Trophoblast cell (in vitro differentiated cells and primary cell): ENCODE results near the gene PDLIM3.

Source experiments
- DNase-seq, 2 donors: peaks; one replicate each; pipeline ENCODE4 v3.0.0-alpha.2; 2016
- H2AFZ ChIP-seq: 2 replicates; pipeline ENCODE4 v1.6.1; 2013; ENCODE audit warnings: low read length, moderate library complexity, mild to moderate bottlenecking; ENCODE audit not compliant: insufficient read depth, poor library complexity
- H2AK5ac ChIP-seq: 2 replicates; pipeline ENCODE4 v1.6.1; 2013; ENCODE audit warnings: mild to moderate bottlenecking, low read length
- H2BK120ac ChIP-seq: 2 replicates; pipeline ENCODE4 v1.6.1; 2013; ENCODE audit warnings: low read length, mild to moderate bottlenecking, moderate library complexity; ENCODE audit not compliant: insufficient read depth, poor library complexity
- H2BK12ac ChIP-seq: 2 replicates; pipeline ENCODE4 v1.6.1; 2013; ENCODE audit warnings: mild to moderate bottlenecking, low read length, moderate library complexity
- H2BK5ac ChIP-seq: 2 replicates; pipeline ENCODE4 v1.6.1; 2013; ENCODE audit warnings: low read length, low read depth, moderate library complexity, mild to moderate bottlenecking; ENCODE audit not compliant: poor library complexity
- H3K14ac ChIP-seq: 2 replicates; pipeline ENCODE4 v1.6.1; 2013; ENCODE audit warnings: mild to moderate bottlenecking, low read length
- H3K18ac ChIP-seq: 2 replicates; pipeline ENCODE4 v1.6.1; 2013; ENCODE audit warnings: mild to moderate bottlenecking, low read length
- H3K23ac ChIP-seq: 2 replicates; pipeline ENCODE4 v1.6.1; 2013; ENCODE audit warnings: low read length
- H3K27ac ChIP-seq: 2 replicates; pipeline ENCODE4 v1.5.1; 2013; ENCODE audit warnings: low read depth, mild to moderate bottlenecking, inconsistent platforms, low read length, moderate library complexity
- H3K27me3 ChIP-seq: 2 replicates; pipeline ENCODE4 v1.6.1; 2013; ENCODE audit warnings: inconsistent platforms, mild to moderate bottlenecking, low read length, moderate library complexity; ENCODE audit not compliant: insufficient read depth
- H3K36me3 ChIP-seq, 2 experiments: 1 replicate in 1 of 2; 2 replicates in 1 of 2; pipeline ENCODE4 v1.6.1; 2013; ENCODE audit warnings: low read length in 2 of 2, mild to moderate bottlenecking in 2 of 2, moderate library complexity in 1 of 2; ENCODE audit not compliant: insufficient read depth in 2 of 2, control insufficient read depth in 1 of 2
- H3K4ac ChIP-seq: 2 replicates; pipeline ENCODE4 v1.6.1; 2013; ENCODE audit warnings: low read depth, mild to moderate bottlenecking, low read length, moderate library complexity
- H3K4me1 ChIP-seq, 2 experiments: 1 replicate in 1 of 2; 2 replicates in 1 of 2; pipeline ENCODE4 v1.6.1; 2013; ENCODE audit warnings: low read length in 2 of 2, mild to moderate bottlenecking in 2 of 2, moderate library complexity in 1 of 2; ENCODE audit not compliant: insufficient read depth in 2 of 2, control insufficient read depth in 1 of 2
- H3K4me2 ChIP-seq: 2 replicates; pipeline ENCODE4 v1.6.1; 2013; ENCODE audit warnings: inconsistent platforms, mild to moderate bottlenecking, low read length, moderate library complexity
- H3K4me3 ChIP-seq: 2 replicates; pipeline ENCODE4 v1.5.1; 2013; ENCODE audit warnings: mild to moderate bottlenecking, low read depth, low read length, inconsistent platforms
- H3K79me1 ChIP-seq: one replicate; pipeline ENCODE4 v1.6.1; 2013; ENCODE audit warnings: low read length
- H3K79me2 ChIP-seq: 2 replicates; pipeline ENCODE4 v1.6.1; 2013; ENCODE audit warnings: low read length, mild to moderate bottlenecking; ENCODE audit not compliant: control insufficient read depth, insufficient read depth, poor library complexity
- H3K9ac ChIP-seq: 2 replicates; pipeline ENCODE4 v1.6.1; 2013; ENCODE audit warnings: mild to moderate bottlenecking, low read length
- H3K9me3 ChIP-seq: 2 replicates; pipeline ENCODE4 v1.6.1; 2013; ENCODE audit warnings: low read depth, mild to moderate bottlenecking, control low read depth, inconsistent platforms, low read length; ENCODE audit not compliant: insufficient read depth
- H4K12ac ChIP-seq: 2 replicates; pipeline ENCODE4 v1.6.1; 2013; ENCODE audit warnings: low read depth, mild to moderate bottlenecking, low read length, moderate library complexity
- H4K8ac ChIP-seq: 2 replicates; pipeline ENCODE4 v1.6.1; 2013; ENCODE audit warnings: low read depth, mild to moderate bottlenecking, low read length, moderate library complexity
- H4K91ac ChIP-seq: one replicate; pipeline ENCODE4 v1.6.1; 2013; ENCODE audit warnings: low read depth, mild to moderate bottlenecking, low read length, moderate library complexity
- WGBS: extraction: QIAGEN DNeasy Blood & Tissue Kit; methylation state at CpG from one replicate; pipeline ENCODE4 v1.1.7; 2013; ENCODE audit warnings: missing lambda C conversion rate; ENCODE audit not compliant: insufficient read length, insufficient coverage; ENCODE audit errors: extremely low coverage; 5-methylcytosine and 5-hydroxymethylcytosine counted together

Gene PDLIM3

DNA sequence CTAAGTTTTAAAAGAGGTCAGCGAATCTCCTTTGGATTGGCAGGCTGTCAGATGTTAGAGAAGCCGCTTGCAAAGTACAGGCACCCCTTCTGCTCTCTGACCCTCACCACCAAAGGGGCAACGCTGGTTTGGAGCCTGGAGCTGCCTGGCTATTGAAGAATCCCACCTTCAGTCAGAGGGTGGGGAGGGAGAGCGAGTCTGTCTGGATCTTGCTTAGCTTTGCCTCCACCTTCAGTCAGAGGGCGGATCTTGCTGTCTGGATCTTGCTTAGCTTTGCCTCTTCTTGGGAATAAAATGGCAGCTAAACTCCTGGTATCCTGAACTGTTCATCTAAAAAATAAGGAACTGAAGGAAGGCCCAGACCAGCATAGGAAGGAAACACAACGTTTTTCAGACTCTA lies 71.1 kb downstream of the PDLIM3 start:
- Histone ChIP-seq H3K18ac (no peak overlapping the region), H4K8ac (no peak overlapping the region), H3K4me3 (no peak overlapping the region), H2AFZ (no peak overlapping the region), H3K9ac (no peak overlapping the region), H2BK5ac (no peak overlapping the region), H3K4ac (no peak overlapping the region), H4K91ac (no peak overlapping the region), H4K12ac (no peak overlapping the region), H3K79me1 (no peaks in the 10 kb centered on the region), H3K36me3 (no peaks in the 10 kb centered on the region), H3K79me2 (no peaks in the 10 kb centered on the region), H3K27me3 (peaks cover 3% of the 10 kb centered on the region), H3K9me3 (no peaks in the 10 kb centered on the region), H2AK5ac (no peak overlapping the region), H3K14ac (no peak overlapping the region), H2BK12ac (no peak overlapping the region), H3K4me1 (no peaks in the 10 kb centered on the region), H3K4me2 (no peak overlapping the region), H2BK120ac (no peak overlapping the region), H3K23ac (no peak overlapping the region), H3K27ac (no peak overlapping the region)
- no CpG with 5 or more reads among the region's 6 CpGs for WGBS
- no peak for DNase-seq

DNA sequence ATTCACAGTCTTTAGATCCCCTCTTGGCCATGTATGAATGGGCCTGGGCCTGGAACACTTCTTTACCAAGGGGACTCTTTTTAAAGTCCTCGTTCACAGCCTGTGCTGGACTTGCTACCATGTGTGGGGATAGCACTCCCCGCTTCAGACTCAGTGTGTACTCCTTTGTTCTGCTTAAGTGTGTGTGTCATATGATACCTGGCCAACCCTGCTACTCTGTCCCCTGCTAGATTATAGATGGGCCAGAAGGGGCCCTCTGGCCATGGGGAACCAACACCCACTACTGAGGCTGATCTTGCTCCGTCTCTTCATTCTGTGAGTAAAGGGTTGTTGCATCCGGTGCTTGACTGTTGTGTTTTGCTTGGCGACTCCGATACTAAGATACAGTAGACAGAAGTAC lies 71.8 kb downstream of the PDLIM3 start:
- H3K4me1 ChIP-seq = no peaks in the 10 kb centered on the region

DNA sequence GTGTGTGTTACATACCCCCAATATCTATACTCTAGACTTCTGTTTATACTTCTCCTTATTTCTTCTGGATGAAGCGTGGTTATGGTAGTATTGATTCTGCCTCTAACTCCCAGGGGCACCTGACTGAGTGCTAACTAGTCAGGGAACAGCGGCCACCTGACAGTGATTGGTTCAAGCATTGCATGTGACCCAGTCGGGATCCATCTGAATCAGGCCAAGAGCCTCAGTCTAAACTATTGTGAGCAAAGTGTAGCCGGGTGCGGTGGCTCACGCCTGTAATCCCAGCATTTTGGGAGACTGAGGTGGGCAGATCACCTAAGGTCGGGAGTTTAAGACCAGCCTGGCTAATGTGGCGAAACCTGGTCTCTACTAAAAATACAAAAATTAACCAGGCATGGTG lies 73.7 kb downstream of the PDLIM3 start:
- Histone ChIP-seq H3K23ac (no peak overlapping the region), H2AFZ (no peak overlapping the region), H2BK120ac (no peak overlapping the region), H3K9ac (no peak overlapping the region), H2BK12ac (no peak overlapping the region), H3K27ac (no peak overlapping the region), H3K14ac (no peak overlapping the region), H3K79me2 (no peaks in the 10 kb centered on the region), H3K4me1 (no peaks in the 10 kb centered on the region), H3K4me3 (no peak overlapping the region), H4K91ac (no peak overlapping the region), H4K8ac (no peak overlapping the region), H2BK5ac (no peak overlapping the region), H4K12ac (no peak overlapping the region), H3K4me2 (no peak overlapping the region), H3K4ac (no peak overlapping the region), H3K36me3 (no peaks in the 10 kb centered on the region), H3K79me1 (no peaks in the 10 kb centered on the region), H3K27me3 (no peaks in the 10 kb centered on the region), H3K18ac (no peak overlapping the region), H3K9me3 (no peaks in the 10 kb centered on the region), H2AK5ac (no peak overlapping the region)
- DNase-seq = no peak
- no CpG with 5 or more reads among the region's 8 CpGs for WGBS

More for the DNA sequence above, 71.8 kb downstream of the PDLIM3 start:
- Histone ChIP-seq H2AFZ (no peak overlapping the region), H3K4me2 (no peak overlapping the region), H3K9ac (no peak overlapping the region), H4K12ac (no peak overlapping the region), H4K8ac (no peak overlapping the region), H2AK5ac (no peak overlapping the region), H3K79me1 (no peaks in the 10 kb centered on the region), H3K36me3 (no peaks in the 10 kb centered on the region), H3K4me3 (no peak overlapping the region), H2BK120ac (no peak overlapping the region), H2BK12ac (no peak overlapping the region), H3K27ac (no peak overlapping the region), H3K79me2 (no peaks in the 10 kb centered on the region), H3K4ac (no peak overlapping the region), H3K23ac (no peak overlapping the region), H3K14ac (no peak overlapping the region), H3K27me3 (peaks cover 2% of the 10 kb centered on the region), H4K91ac (no peak overlapping the region), H3K9me3 (no peaks in the 10 kb centered on the region), H3K18ac (no peak overlapping the region), H2BK5ac (no peak overlapping the region)
- no CpG with 5 or more reads among the region's 6 CpGs for WGBS
- no peak for DNase-seq

DNA sequence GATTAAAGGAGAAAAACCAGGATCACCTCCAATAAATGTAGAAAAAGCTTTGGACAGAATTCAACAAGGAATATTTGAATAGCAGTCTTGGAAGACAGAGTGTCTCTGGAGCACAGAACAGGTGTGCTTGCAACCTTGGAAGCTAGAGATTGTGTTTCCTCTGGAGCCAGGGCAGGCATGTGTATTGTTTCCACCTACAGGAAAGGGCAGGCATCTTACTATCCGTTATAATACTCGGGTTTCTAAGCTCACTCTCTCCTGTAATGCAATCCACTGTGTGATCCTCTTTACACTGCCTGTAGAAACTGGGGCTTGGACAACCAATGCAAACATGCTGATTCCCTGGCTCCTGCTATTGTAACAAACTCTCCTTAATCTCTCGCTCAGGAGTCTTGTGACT lies 78.2 kb downstream of the PDLIM3 start:
- H2AFZ ChIP-seq = no peak overlapping the region
- H3K9ac ChIP-seq = no peak overlapping the region
- WGBS = no CpG with 5 or more reads among the region's 3 CpGs
- H3K27me3 ChIP-seq = no peaks in the 10 kb centered on the region
- no peak overlapping the region for H2BK12ac ChIP-seq
- H2BK120ac ChIP-seq = no peak overlapping the region
- no peak overlapping the region for H4K12ac ChIP-seq
- no peaks in the 10 kb centered on the region for H3K4me1 ChIP-seq
- no peaks in the 10 kb centered on the region for H3K9me3 ChIP-seq
- H3K79me1 ChIP-seq = no peaks in the 10 kb centered on the region
- H3K23ac ChIP-seq = no peak overlapping the region
- no peak overlapping the region for H3K18ac ChIP-seq
- H3K4ac ChIP-seq = no peak overlapping the region
- no peak overlapping the region for H4K91ac ChIP-seq
- H3K79me2 ChIP-seq = no peaks in the 10 kb centered on the region
- no peaks in the 10 kb centered on the region for H3K36me3 ChIP-seq
- no peak overlapping the region for H2AK5ac ChIP-seq
- H4K8ac ChIP-seq = no peak overlapping the region
- H2BK5ac ChIP-seq = no peak overlapping the region
- H3K4me3 ChIP-seq = no peak overlapping the region
- no peak overlapping the region for H3K4me2 ChIP-seq
- no peak overlapping the region for H3K14ac ChIP-seq
- DNase-seq = no peak
- H3K27ac ChIP-seq = no peak overlapping the region
